ENCODE data around the gene RTKN. TPM values are rescaled to one million over a fixed set of nuclear protein-coding genes. Genes with fewer than 3 reads are reported as not detected.

RTKN gene
- total and polyA plus RNA-seq, 2 of the 13 experiments (the other 11 are each of a cell fraction or from before 2014, with no cell fraction given): 159 to 166 TPM

GRCh38 chr2:74454654-74455511 is 13.1 kb upstream of the RTKN start, which contains the start of gene INO80B (continued):
- TF ChIP-seq ZFX (CRISPR knock-in tag; IDR thresholded peaks at IDR 0.05; ENCODE audit: low read depth) (peak; percentile 83), FOXK2 (IDR thresholded peaks at IDR 0.05) (peak; percentile 91), RFX3 (CRISPR knock-in tag; IDR thresholded peaks at IDR 0.05) (peak; percentile 87), PATZ1 (CRISPR knock-in tag; IDR thresholded peaks at IDR 0.05) (peak; percentile 86), ZNF33B (CRISPR knock-in tag; IDR thresholded peaks at IDR 0.05) (peak; percentile 81), ZNF367 (CRISPR knock-in tag; IDR thresholded peaks at IDR 0.05; ENCODE audit: borderline replicate concordance) (no peak), NFKBIZ (CRISPR knock-in tag; IDR thresholded peaks at IDR 0.05) (peak; percentile 84), GTF3A (CRISPR knock-in tag; conservative IDR thresholded peaks at IDR 0.05) (peak; percentile 85; the same call in 1 of the 2 replicates), RFX5 (IDR thresholded peaks at IDR 0.05; ENCODE audit: low read depth, low read length) (peak; percentile 31; the same call in 1 of the 2 replicates), SAP130 (CRISPR knock-in tag; IDR thresholded peaks at IDR 0.05; ENCODE audit: low read depth) (peak; percentile 100), TP53 (CRISPR knock-in tag; conservative IDR thresholded peaks at IDR 0.05) (no peak), SIX4 (CRISPR knock-in tag; IDR thresholded peaks at IDR 0.05) (peak; percentile 83), ZNF746 (CRISPR knock-in tag; IDR thresholded peaks at IDR 0.05) (no peak), GZF1 (CRISPR knock-in tag; IDR thresholded peaks at IDR 0.05) (0 out of 2 replicates have a peak, but pooled peaks have one; percentile 79), ZNF761 (CRISPR knock-in tag; conservative IDR thresholded peaks at IDR 0.05) (0 out of 2 replicates have a peak, but pooled peaks have one; percentile 40)
- TF ChIP-seq, protein P1, sequence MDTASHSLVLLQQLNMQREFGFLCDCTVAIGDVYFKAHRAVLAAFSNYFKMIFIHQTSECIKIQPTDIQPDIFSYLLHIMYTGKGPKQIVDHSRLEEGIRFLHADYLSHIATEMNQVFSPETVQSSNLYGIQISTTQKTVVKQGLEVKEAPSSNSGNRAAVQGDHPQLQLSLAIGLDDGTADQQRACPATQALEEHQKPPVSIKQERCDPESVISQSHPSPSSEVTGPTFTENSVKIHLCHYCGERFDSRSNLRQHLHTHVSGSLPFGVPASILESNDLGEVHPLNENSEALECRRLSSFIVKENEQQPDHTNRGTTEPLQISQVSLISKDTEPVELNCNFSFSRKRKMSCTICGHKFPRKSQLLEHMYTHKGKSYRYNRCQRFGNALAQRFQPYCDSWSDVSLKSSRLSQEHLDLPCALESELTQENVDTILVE (CRISPR knock-in tag; IDR thresholded peaks at IDR 0.05): peak; percentile 97
- TF ChIP-seq, protein P2, sequence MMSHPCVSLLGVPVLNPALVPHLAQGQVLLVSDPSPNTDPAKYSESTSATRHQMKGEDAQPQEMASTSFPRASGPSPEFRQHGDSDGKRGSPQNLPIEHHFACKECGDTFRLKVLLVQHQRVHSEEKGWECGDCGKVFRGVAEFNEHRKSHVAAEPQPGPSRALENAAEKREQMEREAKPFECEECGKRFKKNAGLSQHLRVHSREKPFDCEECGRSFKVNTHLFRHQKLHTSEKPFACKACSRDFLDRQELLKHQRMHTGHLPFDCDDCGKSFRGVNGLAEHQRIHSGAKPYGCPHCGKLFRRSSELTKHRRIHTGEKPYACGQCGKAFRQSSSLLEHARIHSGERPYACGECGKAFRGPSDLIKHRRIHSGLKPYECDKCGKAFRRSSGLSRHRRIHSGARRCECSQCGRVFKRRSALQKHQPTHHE (CRISPR knock-in tag; IDR thresholded peaks at IDR 0.05; ENCODE audit: borderline replicate concordance): no peak; the same call in 1 of the 2 replicates
- TF ChIP-seq, protein P3, sequence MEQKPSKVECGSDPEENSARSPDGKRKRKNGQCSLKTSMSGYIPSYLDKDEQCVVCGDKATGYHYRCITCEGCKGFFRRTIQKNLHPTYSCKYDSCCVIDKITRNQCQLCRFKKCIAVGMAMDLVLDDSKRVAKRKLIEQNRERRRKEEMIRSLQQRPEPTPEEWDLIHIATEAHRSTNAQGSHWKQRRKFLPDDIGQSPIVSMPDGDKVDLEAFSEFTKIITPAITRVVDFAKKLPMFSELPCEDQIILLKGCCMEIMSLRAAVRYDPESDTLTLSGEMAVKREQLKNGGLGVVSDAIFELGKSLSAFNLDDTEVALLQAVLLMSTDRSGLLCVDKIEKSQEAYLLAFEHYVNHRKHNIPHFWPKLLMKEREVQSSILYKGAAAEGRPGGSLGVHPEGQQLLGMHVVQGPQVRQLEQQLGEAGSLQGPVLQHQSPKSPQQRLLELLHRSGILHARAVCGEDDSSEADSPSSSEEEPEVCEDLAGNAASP (CRISPR knock-in tag; IDR thresholded peaks at IDR 0.05; ENCODE audit: borderline replicate concordance): peak; percentile 93
- TF ChIP-seq, protein P4, sequence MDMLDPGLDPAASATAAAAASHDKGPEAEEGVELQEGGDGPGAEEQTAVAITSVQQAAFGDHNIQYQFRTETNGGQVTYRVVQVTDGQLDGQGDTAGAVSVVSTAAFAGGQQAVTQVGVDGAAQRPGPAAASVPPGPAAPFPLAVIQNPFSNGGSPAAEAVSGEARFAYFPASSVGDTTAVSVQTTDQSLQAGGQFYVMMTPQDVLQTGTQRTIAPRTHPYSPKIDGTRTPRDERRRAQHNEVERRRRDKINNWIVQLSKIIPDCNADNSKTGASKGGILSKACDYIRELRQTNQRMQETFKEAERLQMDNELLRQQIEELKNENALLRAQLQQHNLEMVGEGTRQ (IDR thresholded peaks at IDR 0.05; ENCODE audit: low read depth, low read length): no peak
- TF ChIP-seq, protein P4 (CRISPR knock-in tag; IDR thresholded peaks at IDR 0.05; ENCODE audit: borderline replicate concordance): no peak
- TF ChIP-seq, protein P5, sequence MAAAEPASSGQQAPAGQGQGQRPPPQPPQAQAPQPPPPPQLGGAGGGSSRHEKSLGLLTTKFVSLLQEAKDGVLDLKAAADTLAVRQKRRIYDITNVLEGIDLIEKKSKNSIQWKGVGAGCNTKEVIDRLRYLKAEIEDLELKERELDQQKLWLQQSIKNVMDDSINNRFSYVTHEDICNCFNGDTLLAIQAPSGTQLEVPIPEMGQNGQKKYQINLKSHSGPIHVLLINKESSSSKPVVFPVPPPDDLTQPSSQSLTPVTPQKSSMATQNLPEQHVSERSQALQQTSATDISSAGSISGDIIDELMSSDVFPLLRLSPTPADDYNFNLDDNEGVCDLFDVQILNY (CRISPR knock-in tag; conservative IDR thresholded peaks at IDR 0.05): no peak
